Measurements from ENCODE around the gene KAZALD1. TPM values are rescaled to one million over a fixed set of nuclear protein-coding genes. Genes with fewer than 3 reads are reported as not detected.

Gene KAZALD1
- polyA plus RNA-seq, 2 of the 4 experiments (the other 2 are of a cell fraction) = 4.3 to 4.5 TPM

- TF ChIP-seq REST (IDR thresholded peaks at IDR 0.05) (peak; percentile 92), JUN (IDR thresholded peaks at IDR 0.05) (peak; percentile 62 to 67; a peak in 3 of 5 replicates), USF2 (IDR thresholded peaks at IDR 0.05) (no peak), PHF8 (IDR thresholded peaks at IDR 0.05; ENCODE audit: borderline replicate concordance, low read depth) (peak; percentile 71)
Measured at GRCh38 chr10:101042667-101043362, 19.0 kb upstream of the KAZALD1 start (continued).

GRCh38 chr10:101043363-101043707, 18.5 kb upstream of the KAZALD1 start:
- ATAC-seq = peak in 1 of 2 experiments; percentile 1; a peak in 3 of 6 replicates
- Histone ChIP-seq H3K4me2 (peak overlapping the region; percentile 78), H3K9me3 (no peaks in the 10 kb centered on the region), H3K4me1 (peaks cover 24% of the 10 kb centered on the region), H3K4me3 (peak overlapping the region; percentile 47), H3K27ac (peak overlapping the region; percentile 83 to 93)
- FAIRE-seq = no peak
- ChIA-PET POLR2A (interaction anchor here (0.5 to 3.4 kb wide), 12 partner anchors 9 to 170 kb away, joined by 3 to 39 read pairs (median 4); partner anchors contain the start of genes KAZALD1, PDZD7 and SFXN3), CTCF (interaction anchor here (0.6 to 59.3 kb wide), 12 partner anchors 10 to 527 kb away, joined by 3 to 2364 read pairs (median 7); partner anchors contain the start of genes KAZALD1, LZTS2, PDZD7 and SFXN3)
- 47% methylated on average over 2 of the region's 2 CpGs for WGBS (ENCODE audit: missing lambda C conversion rate)
- no peak for TF ChIP-seq HOXB13 (CRISPR knock-in tag; IDR thresholded peaks at IDR 0.05; ENCODE audit: low read depth)
- no peak for TF ChIP-seq HOXB5 (CRISPR knock-in tag; IDR thresholded peaks at IDR 0.05)
- no peak for TF ChIP-seq CTCF (IDR thresholded peaks at IDR 0.05)
- no peak for TF ChIP-seq ZC3H11A (IDR thresholded peaks at IDR 0.05)
- no peak for TF ChIP-seq TFCP2L1 (CRISPR knock-in tag; IDR thresholded peaks at IDR 0.05)
- no peak for TF ChIP-seq HMGXB4 (CRISPR knock-in tag; IDR thresholded peaks at IDR 0.05; ENCODE audit: borderline replicate concordance)
- 0 out of 5 replicates have a peak, but pooled peaks of 1 of the 2 experiments have one; percentile 28 for TF ChIP-seq JUN (IDR thresholded peaks at IDR 0.05)
- no peak for DNase-seq (ENCODE audit: low read depth in 1 of 2, low spot score in 1 of 2)

GRCh38 chr10:101044117-101044516, 17.7 kb upstream of the KAZALD1 start:
- TF ChIP-seq BHLHE40 (IDR thresholded peaks at IDR 0.05; ENCODE audit: low read depth, low read length) = no peak
- TF ChIP-seq ZNF302 (CRISPR knock-in tag; IDR thresholded peaks at IDR 0.05) = no peak
- TF ChIP-seq E2F6 (IDR thresholded peaks at IDR 0.05; ENCODE audit: borderline replicate concordance, low read depth) = no peak
- TF ChIP-seq POLR2AphosphoS2 (conservative IDR thresholded peaks at IDR 0.05; ENCODE audit: low read length) = no peak
- no peak for TF ChIP-seq HOXB13 (CRISPR knock-in tag; IDR thresholded peaks at IDR 0.05; ENCODE audit: low read depth)
- no peak for TF ChIP-seq POLR2A (IDR thresholded peaks at IDR 0.05; ENCODE audit: low read length)
- no peak for TF ChIP-seq ZC3H11A (IDR thresholded peaks at IDR 0.05)
- TF ChIP-seq MAZ (IDR thresholded peaks at IDR 0.05; ENCODE audit: borderline replicate concordance, low read depth, low read length) = no peak
- TF ChIP-seq EHF (CRISPR knock-in tag; IDR thresholded peaks at IDR 0.05) = no peak
- no peak for TF ChIP-seq BCL3 (IDR thresholded peaks at IDR 0.05)
- no peak for TF ChIP-seq KDM5A (IDR thresholded peaks at IDR 0.05)
- no peak for TF ChIP-seq FOSB (CRISPR knock-in tag; IDR thresholded peaks at IDR 0.05)
- TF ChIP-seq JUN (IDR thresholded peaks at IDR 0.05) = no peak
- TF ChIP-seq ZFP36 (IDR thresholded peaks at IDR 0.05; ENCODE audit: borderline replicate concordance, partially characterized antibody) = no peak
- 91% methylated on average over 2 of the region's 2 CpGs for WGBS (ENCODE audit: missing lambda C conversion rate)
- H3K4me2 ChIP-seq = no peak overlapping the region; the same call in 2 of the 3 replicates
- H3K9me3 ChIP-seq = no peaks in the 10 kb centered on the region
- ATAC-seq (no peak), FAIRE-seq (no peak), DNase-seq (ENCODE audit: low read depth in 1 of 2, low spot score in 1 of 2) (no peak)
- peak overlapping the region in 1 of 2 experiments; percentile 93; a peak in 2 of 6 replicates for H3K27ac ChIP-seq
- CTCF ChIA-PET = interaction anchor here (1.1 to 59.3 kb wide), 7 partner anchors 15 to 526 kb away, joined by 3 to 2364 read pairs (median 52); partner anchors contain the start of genes KAZALD1, LZTS2, PDZD7 and SFXN3
- POLR2A ChIA-PET = interaction anchor here (0.5 to 3.4 kb wide), 4 partner anchors 9 to 104 kb away, joined by 3 to 39 read pairs (median 4); partner anchors contain the start of gene KAZALD1
- H3K4me1 ChIP-seq = peaks cover 24% of the 10 kb centered on the region
- no peak overlapping the region for H3K4me3 ChIP-seq
